ENCODE results near the gene HEATR1.

DNA sequence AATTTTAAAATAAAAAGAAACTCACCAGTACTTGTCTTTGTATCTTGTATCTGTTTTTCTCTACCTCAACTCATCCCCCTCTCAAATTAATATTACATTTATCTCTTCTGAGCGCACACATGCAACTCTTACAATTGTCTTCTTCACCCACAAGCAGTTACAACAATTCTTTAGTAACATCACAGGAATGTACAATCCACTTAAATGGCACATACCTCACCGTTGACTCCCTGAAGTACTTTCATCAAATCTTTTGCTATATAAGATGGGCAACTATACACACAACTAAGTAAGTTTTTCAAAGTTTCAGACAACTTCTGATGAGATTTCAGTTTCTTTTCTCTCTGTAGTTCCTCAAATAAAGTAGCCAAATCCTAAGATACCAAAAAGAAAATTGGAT lies 28.3 kb downstream of the HEATR1 start:
- TF ChIP-seq, protein P1, sequence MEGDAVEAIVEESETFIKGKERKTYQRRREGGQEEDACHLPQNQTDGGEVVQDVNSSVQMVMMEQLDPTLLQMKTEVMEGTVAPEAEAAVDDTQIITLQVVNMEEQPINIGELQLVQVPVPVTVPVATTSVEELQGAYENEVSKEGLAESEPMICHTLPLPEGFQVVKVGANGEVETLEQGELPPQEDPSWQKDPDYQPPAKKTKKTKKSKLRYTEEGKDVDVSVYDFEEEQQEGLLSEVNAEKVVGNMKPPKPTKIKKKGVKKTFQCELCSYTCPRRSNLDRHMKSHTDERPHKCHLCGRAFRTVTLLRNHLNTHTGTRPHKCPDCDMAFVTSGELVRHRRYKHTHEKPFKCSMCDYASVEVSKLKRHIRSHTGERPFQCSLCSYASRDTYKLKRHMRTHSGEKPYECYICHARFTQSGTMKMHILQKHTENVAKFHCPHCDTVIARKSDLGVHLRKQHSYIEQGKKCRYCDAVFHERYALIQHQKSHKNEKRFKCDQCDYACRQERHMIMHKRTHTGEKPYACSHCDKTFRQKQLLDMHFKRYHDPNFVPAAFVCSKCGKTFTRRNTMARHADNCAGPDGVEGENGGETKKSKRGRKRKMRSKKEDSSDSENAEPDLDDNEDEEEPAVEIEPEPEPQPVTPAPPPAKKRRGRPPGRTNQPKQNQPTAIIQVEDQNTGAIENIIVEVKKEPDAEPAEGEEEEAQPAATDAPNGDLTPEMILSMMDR (conservative IDR thresholded peaks at IDR 0.05; ENCODE audit: low read length): no peak
- TF ChIP-seq EZH2phosphoT487 (IDR thresholded peaks at IDR 0.05; ENCODE audit: borderline replicate concordance, low read depth, low read length): no peak
